Stimulated activated CD4-positive, alpha-beta T cell treated with anti-CD3 and anti-CD28 coated beads, Interleukin-15, amount 100 ng/mL, for 48 hours (primary cell): Measurements from ENCODE around the gene ZBTB49.

Source experiments
- DNase-seq, 2 donors: peaks; one replicate each; pipeline ENCODE4 v3.0.0-alpha.2; 2020; ENCODE audit warnings: low read depth in 2 of 2

Gene ZBTB49

GRCh38 chr4:4277531-4277930 is 12.5 kb upstream of the ZBTB49 start:
- no peak for DNase-seq

- no peak for DNase-seq
Observed at GRCh38 chr4:4281787-4282186, 8.3 kb upstream of the ZBTB49 start.

GRCh38 chr4:4284827-4285618 is 5.0 kb upstream of the ZBTB49 start:
- no peak for DNase-seq

GRCh38 chr4:4288098-4288497 is 2.0 kb upstream of the ZBTB49 start:
- DNase-seq, result no peak

GRCh38 chr4:4289055-4289454 is 996 bp upstream of the ZBTB49 start:
- no peak for DNase-seq

- DNase-seq, result no peak
Observed at GRCh38 chr4:4289597-4289940, 482 bp upstream of the ZBTB49 start.

- no peak for DNase-seq
Observed at GRCh38 chr4:4293279-4293678, 3.2 kb downstream of the ZBTB49 start.

GRCh38 chr4:4296283-4296846 is 6.3 kb downstream of the ZBTB49 start:
- DNase-seq, result no peak

GRCh38 chr4:4299006-4299405 is 9.0 kb downstream of the ZBTB49 start:
- DNase-seq, result no peak

GRCh38 chr4:4302001-4302400 is 11.9 kb downstream of the ZBTB49 start:
- no peak for DNase-seq

GRCh38 chr4:4302416-4302815 is 12.4 kb downstream of the ZBTB49 start:
- no peak for DNase-seq

- no peak for DNase-seq
Observed at GRCh38 chr4:4306920-4307319, 16.9 kb downstream of the ZBTB49 start.

- no peak for DNase-seq
Observed at GRCh38 chr4:4308800-4309441, 18.9 kb downstream of the ZBTB49 start.

GRCh38 chr4:4311193-4311592 is 21.1 kb downstream of the ZBTB49 start:
- DNase-seq, result no peak

- DNase-seq, result no peak
Observed at GRCh38 chr4:4315461-4316149, 25.6 kb downstream of the ZBTB49 start.

- DNase-seq, result no peak
Observed at GRCh38 chr4:4316150-4316495, 26.1 kb downstream of the ZBTB49 start.

GRCh38 chr4:4317496-4318232 is 27.6 kb downstream of the ZBTB49 start:
- DNase-seq, result no peak

GRCh38 chr4:4320528-4320927 is 30.5 kb downstream of the ZBTB49 start:
- no peak for DNase-seq

GRCh38 chr4:4320951-4321714 is 31.1 kb downstream of the ZBTB49 start:
- DNase-seq, result no peak

GRCh38 chr4:4321951-4322688 is 32.1 kb downstream of the ZBTB49 start:
- no peak for DNase-seq
